ENCODE measurements around the gene DGKD.

DGKD gene

GRCh38 chr2:233358947-233359346, 4.7 kb downstream of the DGKD start:
- DNase-seq (ENCODE audit: low read depth): no peak
- no peak for TF ChIP-seq CTCF (IDR thresholded peaks at IDR 0.05; ENCODE audit: insufficient read depth, low read depth, low read length, missing control alignments)
- no peak overlapping the region for H3K4me3 ChIP-seq (ENCODE audit: low read length)

- no peak for DNase-seq (ENCODE audit: low read depth)
- TF ChIP-seq CTCF (IDR thresholded peaks at IDR 0.05; ENCODE audit: insufficient read depth, low read depth, low read length, missing control alignments): no peak
- H3K4me3 ChIP-seq (ENCODE audit: low read length): no peak overlapping the region
These were observed 5.5 kb downstream of the DGKD start for GRCh38 chr2:233359823-233360222.

GRCh38 chr2:233360771-233361176, 6.5 kb downstream of the DGKD start:
- DNase-seq (ENCODE audit: low read depth): no peak
- no peak overlapping the region for H3K4me3 ChIP-seq (ENCODE audit: low read length)
- no peak for TF ChIP-seq CTCF (IDR thresholded peaks at IDR 0.05; ENCODE audit: insufficient read depth, low read depth, low read length, missing control alignments)

- DNase-seq (ENCODE audit: low read depth): no peak
- TF ChIP-seq CTCF (IDR thresholded peaks at IDR 0.05; ENCODE audit: insufficient read depth, low read depth, low read length, missing control alignments): no peak
- no peak overlapping the region for H3K4me3 ChIP-seq (ENCODE audit: low read length)
These were observed 7.0 kb downstream of the DGKD start for GRCh38 chr2:233361297-233361696.

GRCh38 chr2:233362742-233363141, 8.4 kb downstream of the DGKD start:
- TF ChIP-seq CTCF (IDR thresholded peaks at IDR 0.05; ENCODE audit: insufficient read depth, low read depth, low read length, missing control alignments): no peak
- DNase-seq (ENCODE audit: low read depth): no peak
- no peak overlapping the region for H3K4me3 ChIP-seq (ENCODE audit: low read length)

- DNase-seq (ENCODE audit: low read depth): no peak
- TF ChIP-seq CTCF (IDR thresholded peaks at IDR 0.05; ENCODE audit: insufficient read depth, low read depth, low read length, missing control alignments): no peak
- H3K4me3 ChIP-seq (ENCODE audit: low read length): no peak overlapping the region
These were observed 9.5 kb downstream of the DGKD start for GRCh38 chr2:233363744-233364235.

- H3K4me3 ChIP-seq (ENCODE audit: low read length): no peak overlapping the region
- TF ChIP-seq CTCF (IDR thresholded peaks at IDR 0.05; ENCODE audit: insufficient read depth, low read depth, low read length, missing control alignments): no peak
- DNase-seq (ENCODE audit: low read depth): no peak
These were observed 11.7 kb downstream of the DGKD start for GRCh38 chr2:233365861-233366520.
